HG03558 (cell line): ENCODE measurements around the gene GPR39.

Experiments
- ATAC-seq: cut with Tn5 transposase; IDR thresholded peaks from one replicate; pipeline ENCODE4 v1.9.1; 2021; ENCODE audit warnings: moderate number of reproducible peaks; ENCODE audit not compliant: unreplicated experiment; ENCODE audit errors: extremely low read depth

Gene GPR39

DNA sequence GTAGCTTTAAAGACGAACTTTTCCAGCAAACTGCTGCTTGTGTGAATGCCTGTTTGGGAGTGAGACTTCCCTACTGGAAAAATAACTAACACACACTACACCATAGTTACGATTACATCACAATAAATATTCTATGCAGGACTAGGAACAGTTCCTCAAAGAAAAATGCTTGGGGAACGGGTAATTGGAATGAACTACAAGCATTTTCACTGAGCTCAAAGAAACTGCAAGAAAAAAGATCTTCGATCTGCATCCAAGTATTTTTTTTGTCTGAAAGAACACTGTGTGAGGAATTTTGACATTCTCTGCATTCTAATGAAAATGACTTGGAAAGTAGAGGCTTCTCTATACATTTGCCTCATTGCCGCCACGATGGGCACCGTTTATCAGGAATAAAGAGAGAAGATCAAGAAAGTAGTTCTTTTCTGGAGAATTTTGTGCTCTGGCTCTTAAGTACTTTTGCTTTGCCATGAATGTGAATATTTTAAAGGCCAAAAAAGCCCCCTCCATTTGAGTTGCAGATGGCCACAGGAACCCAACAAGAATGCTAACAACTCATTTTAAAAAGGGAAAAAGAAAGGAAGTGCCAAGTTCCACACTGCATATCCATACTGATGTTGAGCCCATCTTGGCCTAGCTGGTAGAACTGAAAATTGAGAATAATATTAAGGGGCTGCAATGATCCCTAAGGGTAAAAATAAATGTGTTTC lies 239.8 kb downstream of the GPR39 start:
- ATAC-seq: no peak

- no peak for ATAC-seq
These were observed 242.7 kb downstream of the GPR39 start for GRCh38 chr2:132659331-132659730.

- no peak for ATAC-seq
These were observed 246.1 kb downstream of the GPR39 start for GRCh38 chr2:132662732-132663131.

DNA sequence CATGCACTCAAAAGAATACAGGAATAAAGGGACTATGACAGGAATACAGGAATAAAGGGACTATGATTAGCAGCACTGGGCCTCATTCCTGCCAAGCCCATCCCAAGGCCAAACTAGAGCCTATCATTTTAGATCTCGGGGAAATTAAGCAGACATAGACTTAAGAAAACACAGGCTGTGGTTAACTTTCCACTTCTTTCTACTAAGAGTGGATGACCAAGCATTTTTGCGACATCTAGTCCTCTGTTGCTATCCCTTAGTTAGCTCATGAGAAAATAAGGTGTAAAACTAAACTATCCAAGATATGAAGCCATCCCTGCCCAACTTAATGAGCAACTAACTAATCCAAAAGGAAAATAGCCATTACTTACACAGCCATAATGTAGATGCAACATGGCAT lies 247.5 kb downstream of the GPR39 start:
- ATAC-seq: no peak

- no peak for ATAC-seq
These were observed 249.0 kb downstream of the GPR39 start for GRCh38 chr2:132665401-132666140.

DNA sequence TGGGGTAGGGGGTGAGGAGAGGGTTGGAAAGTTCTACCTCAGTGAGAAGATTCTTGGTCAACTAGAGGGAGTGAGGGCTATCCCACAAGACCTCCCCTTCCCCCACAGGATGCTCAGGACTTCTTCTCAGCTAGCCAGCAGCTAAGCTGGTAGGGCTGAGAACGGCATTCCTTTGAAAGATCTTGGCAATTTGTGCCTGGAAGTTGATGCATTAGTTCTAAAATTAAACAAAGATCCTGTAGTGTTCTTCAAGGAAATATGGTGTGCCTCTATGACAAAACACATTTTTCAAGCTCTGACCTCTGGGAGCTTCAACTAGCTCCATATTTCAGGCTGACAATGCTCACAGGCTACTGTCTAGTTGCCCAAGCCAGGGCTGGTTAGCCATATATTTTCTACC lies 251.1 kb downstream of the GPR39 start:
- no peak for ATAC-seq

- ATAC-seq: no peak
These were observed 251.7 kb downstream of the GPR39 start for GRCh38 chr2:132668189-132668823.

- ATAC-seq: no peak
These were observed 252.6 kb downstream of the GPR39 start for GRCh38 chr2:132668987-132669907.

DNA sequence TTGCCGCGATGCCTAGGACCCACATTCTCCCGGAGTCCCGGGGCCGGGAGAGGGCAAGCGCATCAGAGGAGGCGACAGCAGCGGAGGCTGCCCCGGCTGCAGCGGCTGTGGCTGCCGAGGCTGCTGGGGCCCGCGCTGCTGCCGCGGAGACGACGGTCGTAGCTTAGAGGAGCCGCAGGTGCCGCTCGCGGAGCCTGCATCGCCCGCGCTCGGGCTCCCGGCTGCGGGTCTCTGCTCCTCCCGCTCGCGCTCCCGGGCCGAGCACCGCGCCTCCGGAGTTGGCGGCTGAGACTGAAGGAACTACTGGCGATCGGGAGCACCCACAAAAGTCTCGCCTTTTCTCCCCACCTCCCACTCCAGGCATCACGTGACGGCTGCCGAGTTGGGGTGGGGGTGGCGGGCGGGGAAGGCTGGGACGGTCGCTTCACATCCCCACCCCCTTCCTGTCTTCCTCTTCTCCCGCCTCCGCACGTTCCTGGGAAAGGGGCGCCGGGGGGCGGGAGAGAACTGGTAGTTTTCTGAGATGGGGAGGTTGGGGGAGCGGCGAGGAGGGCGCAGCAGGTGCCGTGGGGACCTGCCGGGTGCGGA lies 253.4 kb downstream of the GPR39 start, which contains the start of gene LYPD1:
Gene LYPD1, minus strand, starts transcription at position 298 of the 588 bp plus-strand sequence. Its CDS starts 273 bp downstream, at position 25.
- ATAC-seq: no peak

- no peak for ATAC-seq
These were observed 254.0 kb downstream of the GPR39 start for GRCh38 chr2:132670496-132671150.

GRCh38 chr2:132671151-132671835 lies 254.7 kb downstream of the GPR39 start:
- ATAC-seq: no peak

DNA sequence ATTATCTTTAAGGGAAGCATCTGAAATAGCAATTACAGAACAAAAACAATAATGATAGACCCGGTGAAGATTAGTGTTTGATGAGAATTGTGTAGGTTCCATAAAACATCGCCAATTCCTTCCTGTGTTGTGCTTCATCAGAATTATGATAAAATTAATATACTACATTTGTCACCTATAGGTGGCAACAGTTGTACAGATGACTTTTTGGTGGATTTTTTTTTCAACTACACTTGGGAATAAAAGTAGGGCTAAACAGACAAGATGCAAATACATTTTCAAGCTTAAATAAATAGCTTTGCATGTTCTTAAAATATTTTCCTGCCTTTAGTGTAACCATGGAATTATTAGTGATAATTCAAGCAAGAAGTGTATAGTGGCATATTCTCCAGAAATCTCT lies 260.4 kb downstream of the GPR39 start:
- ATAC-seq: no peak

DNA sequence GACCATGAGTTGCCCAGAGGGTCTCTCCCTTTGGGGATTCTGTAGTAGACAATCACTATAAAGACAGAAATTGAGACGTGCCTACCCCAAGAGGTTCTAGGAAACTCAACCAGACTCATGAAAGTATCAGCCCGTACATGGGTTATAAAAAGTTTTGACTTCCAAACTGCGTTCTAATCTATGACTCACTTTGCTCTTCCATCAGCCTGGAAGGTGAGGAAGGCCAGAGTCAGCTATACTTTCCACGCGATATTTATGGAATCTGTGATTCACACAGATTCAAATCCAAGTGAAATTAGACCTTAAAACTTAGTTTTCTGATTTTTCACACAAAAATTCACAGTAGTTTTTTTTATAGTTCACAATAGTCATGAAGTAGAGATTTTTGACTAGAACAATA lies 261.1 kb downstream of the GPR39 start:
- no peak for ATAC-seq

DNA sequence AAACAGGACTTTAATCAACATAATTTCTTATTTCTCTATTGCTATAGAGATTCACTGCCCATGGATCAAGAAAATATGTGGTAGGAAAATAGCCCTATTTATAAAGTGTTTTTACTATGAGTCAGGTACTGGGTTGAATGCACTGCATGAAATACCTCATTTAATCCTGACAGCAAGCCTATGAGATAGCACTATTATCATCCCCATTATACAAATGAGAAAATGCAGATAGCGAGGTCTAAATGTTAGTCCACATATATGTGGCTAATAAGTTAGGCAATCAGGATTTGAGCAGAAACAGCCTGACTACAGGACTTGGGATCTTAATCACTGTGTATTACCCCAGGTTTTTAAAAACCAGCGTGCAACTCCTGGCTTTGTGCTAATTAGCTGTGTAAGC lies 261.9 kb downstream of the GPR39 start:
- ATAC-seq: no peak

GRCh38 chr2:132680544-132680943 lies 263.9 kb downstream of the GPR39 start:
- ATAC-seq: no peak

GRCh38 chr2:132681766-132682165 lies 265.2 kb downstream of the GPR39 start:
- no peak for ATAC-seq

DNA sequence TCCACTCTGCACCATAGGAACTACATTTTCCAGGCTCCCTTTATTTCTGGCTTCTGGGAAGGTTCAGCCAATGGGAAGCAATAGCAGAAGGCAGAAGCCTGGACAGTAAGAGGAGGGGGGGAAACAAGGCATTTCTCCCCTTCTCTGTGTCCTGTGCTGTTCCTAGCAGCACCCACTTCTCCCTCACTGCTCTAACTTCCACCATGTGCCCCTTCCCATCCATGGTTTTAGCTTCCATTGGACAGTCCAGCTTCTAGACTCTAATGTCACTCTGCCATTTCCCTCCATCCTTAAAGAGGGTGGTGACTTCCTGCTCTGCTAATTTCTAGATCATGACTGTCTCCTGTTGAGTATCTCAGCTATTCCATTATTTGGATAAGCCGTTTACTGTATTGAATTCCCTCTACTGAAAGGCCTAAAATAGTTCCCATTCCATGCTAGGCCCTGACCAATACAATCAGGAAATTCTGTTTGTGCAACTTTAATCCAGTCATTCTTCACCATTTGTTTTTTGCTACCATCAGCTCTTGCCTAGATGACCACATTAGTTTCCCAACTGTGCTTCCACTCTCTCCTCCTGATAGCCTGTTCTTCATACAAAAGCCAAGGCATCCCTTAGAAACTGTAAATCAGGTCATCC lies 274.2 kb downstream of the GPR39 start:
- no peak for ATAC-seq

GRCh38 chr2:132691556-132691955 lies 275.0 kb downstream of the GPR39 start:
- ATAC-seq: no peak
